ENCODE results near the gene P2RX7. TPM values are rescaled to one million over a fixed set of nuclear protein-coding genes. Genes with fewer than 3 reads are reported as not detected.
A peak's percentile ranks its signal among the peaks of the same experiment; 100 is the strongest.

The P2RX7 gene
- polyA plus RNA-seq, 1 of the 3 experiments (the other 2 are of a cell fraction), result 0.43 TPM

GRCh38 chr12:121223292-121224285 lies 90.9 kb downstream of the P2RX7 start:
- CTCF ChIA-PET, result interaction anchor here (0.8 to 1.8 kb wide), 9 partner anchors 12 to 634 kb away, joined by 3 to 5 read pairs (median 3); no protein-coding TSS in a partner anchor
- WGBS (ENCODE audit: low lambda C conversion rate), result 88% methylated on average over 11 of the region's 19 CpGs
- Histone ChIP-seq H3F3A (replicated peaks; ENCODE audit: insufficient read depth) (no peaks in the 10 kb centered on the region), H2AFZ (ENCODE audit: low read depth) (no peak overlapping the region), H3K79me2 (ENCODE audit: insufficient read depth) (no peaks in the 10 kb centered on the region), H3K27ac (ENCODE audit: low read depth in 2 of 2, low read length in 1 of 2) (no peak overlapping the region), H3K4me1 (ENCODE audit: control insufficient read depth in 1 of 2, insufficient read depth in 2 of 2, low read depth in 1 of 2, low read length in 1 of 2) (peaks cover 0 to under 1% of the 10 kb centered on the region in 2 experiments; a peak in 1 of 4 replicates), H3K9ac (no peak overlapping the region), H3K9me2 (no peaks in the 10 kb centered on the region), H3K4me3 (ENCODE audit: low read depth in 2 of 2, low read length in 1 of 2) (no peak overlapping the region), H3K27me3 (ENCODE audit: insufficient read depth) (no peaks in the 10 kb centered on the region), H3K9me3 (no peaks in the 10 kb centered on the region), H3K36me3 (replicated peaks in 1 of 2; ENCODE audit: control insufficient read depth in 1 of 2, insufficient read depth in 2 of 2, low read length in 1 of 2) (no peaks in the 10 kb centered on the region), H3K4me2 (no peak overlapping the region), H4K20me1 (ENCODE audit: insufficient read depth) (no peaks in the 10 kb centered on the region)
- POLR2A ChIA-PET, result interaction anchor here (0.5 kb wide), 1 partner anchor 105 kb away, joined by 4 read pairs; no protein-coding TSS in a partner anchor
- TF ChIP-seq MEF2A (IDR thresholded peaks at IDR 0.05; ENCODE audit: borderline replicate concordance, low read depth) (no peak), FOSL2 (IDR thresholded peaks at IDR 0.05; ENCODE audit: borderline replicate concordance, low read depth) (no peak), NRF1 (IDR thresholded peaks at IDR 0.05; ENCODE audit: low read depth, low read length) (no peak), RAD21 (IDR thresholded peaks at IDR 0.05; ENCODE audit: low read length) (peak; percentile 61), TEAD4 (IDR thresholded peaks at IDR 0.05; ENCODE audit: borderline replicate concordance, insufficient read depth) (no peak), JUND (IDR thresholded peaks at IDR 0.05) (no peak), POLR2AphosphoS5 (IDR thresholded peaks at IDR 0.05; ENCODE audit: low read depth, low read length) (no peak), GATA2 (CRISPR knock-in tag; IDR thresholded peaks at IDR 0.05) (peak; percentile 62), YY1 (IDR thresholded peaks at IDR 0.05; ENCODE audit: low read depth) (no peak), ELF1 (IDR thresholded peaks at IDR 0.05) (no peak), EP300 (IDR thresholded peaks at IDR 0.05; ENCODE audit: borderline replicate concordance in 1 of 2, low read depth in 1 of 2, low read length in 1 of 2) (no peak), RXRA (IDR thresholded peaks at IDR 0.05; ENCODE audit: borderline replicate concordance, low read depth) (no peak), PBX3 (IDR thresholded peaks at IDR 0.05) (no peak), MAX (IDR thresholded peaks at IDR 0.05; ENCODE audit: low read depth) (no peak), GABPA (IDR thresholded peaks at IDR 0.05; ENCODE audit: low read depth) (no peak), CTCF (IDR thresholded peaks at IDR 0.05) (peak; percentile 31), FOXM1 (IDR thresholded peaks at IDR 0.05; ENCODE audit: low read depth) (no peak), FOXJ3 (CRISPR knock-in tag; IDR thresholded peaks at IDR 0.05) (no peak), RFX5 (IDR thresholded peaks at IDR 0.05; ENCODE audit: low read length) (no peak), REST (IDR thresholded peaks at IDR 0.05; ENCODE audit: low read depth, low read length) (no peak), SMC3 (IDR thresholded peaks at IDR 0.05; ENCODE audit: low read depth, low read length) (peak; percentile 31; the same call in 1 of the 2 replicates)
- peak; percentile 58 for DNase-seq
